IPS-11a (cell line): ENCODE data around the gene PRDX5.
A peak's percentile ranks its signal among the peaks of the same experiment; 100 is the strongest.

Experiments
- H3K4me3 ChIP-seq: one replicate; pipeline ENCODE4 v1.5.1; 2013; ENCODE audit warnings: low read depth, low read length, control low read depth

PRDX5 gene

GRCh38 chr11:64359712-64360445 lies 42.0 kb downstream of the PRDX5 start:
- H3K4me3 ChIP-seq = peak overlapping the region; percentile 74

DNA sequence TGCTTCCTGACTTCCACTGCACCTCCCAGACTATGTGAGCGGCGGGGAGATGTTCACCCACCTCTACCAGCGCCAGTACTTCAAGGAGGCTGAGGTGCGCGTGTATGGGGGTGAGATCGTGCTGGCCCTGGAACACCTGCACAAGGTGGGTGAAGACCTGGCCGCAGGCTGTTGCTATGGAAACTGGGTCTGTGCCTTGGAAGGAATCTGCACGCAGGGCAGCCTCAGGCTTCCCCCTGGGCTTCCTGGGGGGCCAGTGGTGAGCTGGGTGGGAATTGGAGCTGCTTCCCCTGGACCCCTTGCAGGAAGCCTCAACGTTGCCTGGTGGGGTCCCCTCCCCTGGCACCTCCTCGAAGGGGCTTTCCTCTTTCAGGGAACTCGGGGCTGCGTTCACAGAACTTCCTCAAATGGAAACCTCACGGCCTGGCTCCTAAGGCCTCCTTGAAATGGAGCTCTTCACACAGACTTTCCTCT lies 42.6 kb downstream of the PRDX5 start:
- no peak overlapping the region for H3K4me3 ChIP-seq

DNA sequence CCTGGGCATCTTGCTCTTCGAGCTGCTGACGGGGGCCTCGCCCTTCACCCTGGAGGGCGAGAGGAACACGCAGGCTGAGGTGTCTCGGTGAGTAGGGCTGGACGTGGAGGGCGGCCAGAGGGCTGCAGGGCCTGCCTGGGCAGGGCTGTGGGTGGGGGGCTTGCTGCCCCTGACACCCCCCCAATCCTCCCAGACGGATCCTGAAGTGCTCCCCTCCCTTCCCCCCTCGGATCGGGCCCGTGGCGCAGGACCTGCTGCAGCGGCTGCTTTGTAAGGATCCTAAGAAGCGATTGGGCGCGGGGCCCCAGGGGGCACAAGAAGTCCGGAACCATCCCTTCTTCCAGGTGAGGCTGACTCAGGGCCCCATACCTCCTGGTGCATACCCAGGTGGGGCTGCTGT lies 43.7 kb downstream of the PRDX5 start:
- no peak overlapping the region for H3K4me3 ChIP-seq

- H3K4me3 ChIP-seq = no peak overlapping the region
These were observed 44.4 kb downstream of the PRDX5 start for GRCh38 chr11:64362339-64362738.

DNA sequence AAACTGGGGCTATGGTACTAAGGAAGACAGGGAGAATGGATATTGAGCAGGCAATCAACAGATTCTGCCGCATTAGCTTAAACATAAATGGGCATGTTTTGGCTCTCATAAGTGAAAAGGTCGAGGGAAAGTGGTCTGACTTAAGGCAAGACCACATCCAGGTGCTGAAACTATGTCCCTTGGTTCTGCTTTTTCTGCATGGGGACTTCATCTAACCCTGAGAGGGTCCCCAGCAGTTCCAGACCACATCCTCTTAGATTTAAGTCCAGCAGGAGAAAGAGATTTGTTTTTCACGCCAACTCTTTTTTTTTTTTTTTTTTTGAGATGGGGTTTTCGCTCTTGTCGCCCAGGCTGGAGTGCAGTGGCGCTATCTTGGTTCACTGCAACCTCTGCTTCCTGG lies 46.5 kb downstream of the PRDX5 start:
- H3K4me3 ChIP-seq = no peak overlapping the region

DNA sequence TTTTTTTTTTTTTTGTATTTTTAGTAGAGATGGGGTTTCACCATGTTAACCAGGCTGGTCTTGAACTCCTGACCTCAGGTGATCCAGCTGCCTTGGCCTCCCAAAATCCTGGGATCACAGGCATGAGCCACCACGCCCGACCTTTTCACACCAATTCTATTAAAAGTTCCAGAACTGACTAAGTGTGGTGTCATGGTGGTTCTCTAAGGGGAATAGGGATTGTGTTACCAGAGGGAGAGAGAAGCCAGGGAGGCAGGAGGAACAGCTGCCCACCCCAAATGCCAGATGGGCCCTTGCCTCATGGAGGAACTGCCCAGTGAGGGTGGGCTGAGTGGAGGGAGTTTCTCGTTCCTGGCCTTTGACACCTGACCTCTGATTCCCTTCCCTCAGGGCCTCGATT lies 47.0 kb downstream of the PRDX5 start:
- no peak overlapping the region for H3K4me3 ChIP-seq

DNA sequence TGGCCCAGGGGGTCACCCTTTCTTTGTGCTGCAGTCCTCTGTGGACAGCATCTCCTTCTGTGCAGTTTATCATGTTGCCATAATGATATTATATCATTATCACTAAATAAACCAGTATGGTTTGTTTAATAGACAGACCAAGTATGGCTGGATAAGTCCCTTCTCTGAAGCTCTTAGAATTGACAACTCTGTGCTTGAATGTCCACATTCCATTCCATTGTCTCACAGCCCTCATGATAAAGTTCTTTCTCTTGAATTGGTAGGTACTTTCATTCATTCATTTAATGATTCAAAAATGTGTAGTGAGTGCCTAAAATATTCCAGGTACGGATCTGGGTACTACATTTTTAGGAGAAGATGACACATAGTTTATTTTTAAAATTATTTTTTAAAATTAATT lies 48.8 kb downstream of the PRDX5 start:
- H3K4me3 ChIP-seq = no peak overlapping the region

GRCh38 chr11:64367931-64368672 lies 50.2 kb downstream of the PRDX5 start:
- H3K4me3 ChIP-seq = no peak overlapping the region

DNA sequence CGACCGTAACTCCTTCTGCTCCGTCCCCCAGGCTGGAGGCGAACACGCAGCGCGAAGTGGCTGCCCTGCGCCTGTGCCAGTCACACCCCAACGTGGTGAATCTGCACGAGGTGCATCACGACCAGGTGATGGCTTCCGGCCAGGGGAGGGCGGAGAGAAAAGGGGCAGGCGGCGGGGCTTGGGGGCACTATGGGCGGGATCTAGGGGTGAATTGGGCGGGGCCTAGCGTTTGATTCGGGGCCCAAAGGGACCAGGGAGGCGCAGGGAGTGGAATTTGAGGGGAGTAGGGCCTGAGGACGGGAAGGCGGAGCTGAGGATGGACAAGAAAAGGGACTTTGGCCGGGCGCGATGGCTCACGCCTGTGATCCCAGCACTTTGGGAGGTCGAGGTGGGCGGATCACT lies 50.8 kb downstream of the PRDX5 start:
- no peak overlapping the region for H3K4me3 ChIP-seq

DNA sequence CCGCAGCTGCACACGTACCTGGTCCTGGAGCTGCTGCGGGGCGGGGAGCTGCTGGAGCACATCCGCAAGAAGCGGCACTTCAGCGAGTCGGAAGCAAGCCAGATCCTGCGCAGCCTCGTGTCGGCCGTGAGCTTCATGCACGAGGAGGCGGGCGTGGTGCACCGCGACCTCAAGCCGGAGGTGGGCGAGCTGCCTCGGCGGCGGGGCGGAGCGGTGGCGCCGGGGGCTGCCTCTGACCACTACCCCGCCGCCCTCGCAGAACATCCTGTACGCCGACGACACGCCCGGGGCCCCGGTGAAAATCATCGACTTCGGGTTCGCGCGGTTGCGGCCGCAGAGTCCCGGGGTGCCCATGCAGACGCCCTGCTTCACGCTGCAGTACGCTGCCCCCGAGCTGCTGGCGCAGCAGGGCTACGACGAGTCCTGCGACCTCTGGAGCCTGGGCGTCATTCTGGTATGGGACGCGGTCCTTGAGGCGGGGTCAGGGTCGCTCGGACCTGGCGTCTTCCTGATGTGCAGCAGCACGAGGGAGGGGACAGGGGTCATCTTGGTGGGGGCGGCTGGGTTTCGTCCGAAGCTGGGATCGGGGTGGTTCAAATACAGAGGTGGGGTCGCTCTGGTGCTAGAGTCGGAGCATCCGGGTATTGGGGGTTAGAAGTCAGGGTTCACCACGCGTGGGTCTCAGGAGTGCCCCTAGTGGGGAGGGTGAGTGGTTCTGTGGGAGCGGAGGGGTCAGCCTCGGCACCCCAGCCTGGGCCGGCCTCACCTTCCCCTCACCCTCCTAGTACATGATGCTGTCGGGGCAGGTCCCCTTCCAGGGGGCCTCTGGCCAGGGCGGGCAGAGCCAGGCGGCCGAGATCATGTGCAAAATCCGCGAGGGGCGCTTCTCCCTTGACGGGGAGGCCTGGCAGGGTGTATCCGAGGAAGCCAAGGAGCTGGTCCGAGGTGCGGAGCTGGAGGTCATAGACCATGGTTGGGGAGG lies 51.8 kb downstream of the PRDX5 start:
- H3K4me3 ChIP-seq = no peak overlapping the region

GRCh38 chr11:64371201-64371600 lies 53.3 kb downstream of the PRDX5 start:
- H3K4me3 ChIP-seq = no peak overlapping the region
